ENCODE results near the gene ABHD10.

The ABHD10 gene

GRCh38 chr3:111967068-111967467 lies 11.8 kb upstream of the ABHD10 start:
- DNase-seq = no peak

- peak; percentile 50 for DNase-seq
Observed at GRCh38 chr3:111967651-111968274, 11.1 kb upstream of the ABHD10 start.

GRCh38 chr3:111968319-111969054 lies 10.3 kb upstream of the ABHD10 start:
- DNase-seq = no peak

GRCh38 chr3:111970376-111970775 lies 8.4 kb upstream of the ABHD10 start:
- no peak for DNase-seq

- no peak for DNase-seq
Observed at GRCh38 chr3:111971533-111972130, 7.2 kb upstream of the ABHD10 start.

- DNase-seq = no peak
Observed at GRCh38 chr3:111972891-111973290, 5.9 kb upstream of the ABHD10 start.

- no peak for DNase-seq
Observed at GRCh38 chr3:111975131-111975530, 3.7 kb upstream of the ABHD10 start.

- DNase-seq = no peak
Observed at GRCh38 chr3:111976254-111976653, 2.6 kb upstream of the ABHD10 start.

GRCh38 chr3:111979434-111980038 lies 710 bp downstream of the ABHD10 start:
- DNase-seq = no peak

- no peak for DNase-seq
Observed at GRCh38 chr3:111980716-111981456, 2.1 kb downstream of the ABHD10 start.

GRCh38 chr3:111981457-111981763 lies 2.6 kb downstream of the ABHD10 start:
- DNase-seq = no peak

- DNase-seq = no peak
Observed at GRCh38 chr3:111984636-111985298, 5.9 kb downstream of the ABHD10 start.

- no peak for DNase-seq
Observed at GRCh38 chr3:111986800-111987199, 8.0 kb downstream of the ABHD10 start.

- DNase-seq = peak; percentile 53
Observed at GRCh38 chr3:111989061-111989678, 10.3 kb downstream of the ABHD10 start.

- DNase-seq = no peak
Observed at GRCh38 chr3:111993038-111993437, 14.2 kb downstream of the ABHD10 start.

GRCh38 chr3:111998636-111999483 lies 20.0 kb downstream of the ABHD10 start, which contains the start of gene TAGLN3:
TAGLN3 (plus strand) TSS chr3:111998922; CDS start chr3:111999423, 501 bp downstream.
- peak; percentile 73 for DNase-seq

GRCh38 chr3:111999484-112000324 lies 20.9 kb downstream of the ABHD10 start:
- DNase-seq = no peak

- no peak for DNase-seq
Observed at GRCh38 chr3:112000367-112000771, 21.5 kb downstream of the ABHD10 start.

- peak; percentile 36 for DNase-seq
Observed at GRCh38 chr3:112000966-112001365, 22.1 kb downstream of the ABHD10 start.

GRCh38 chr3:112001526-112001925 lies 22.7 kb downstream of the ABHD10 start:
- no peak for DNase-seq

Measured in NCI-H748 treated with DMSO at 0.1 percent for 48 hours (cell line).